ENCODE results near the gene TWIST2.

TWIST2 gene

DNA sequence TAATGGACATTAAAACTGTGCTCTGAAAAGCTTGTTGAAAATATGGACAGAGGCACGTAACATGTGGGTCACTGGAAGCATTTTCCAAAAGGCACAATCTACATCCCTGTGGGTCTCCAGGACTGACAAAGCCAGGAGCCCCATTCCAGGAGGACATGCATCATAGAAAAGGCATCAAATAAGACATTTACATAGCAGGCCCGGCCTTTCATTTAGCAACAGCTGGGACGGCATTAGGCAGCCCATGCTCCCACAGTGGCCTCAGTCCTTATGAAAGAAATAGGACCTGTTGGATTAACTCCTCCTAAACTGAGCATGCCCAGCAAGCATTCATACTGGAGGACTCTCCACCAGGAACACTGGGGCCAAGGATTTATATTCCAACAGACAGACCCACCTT, 72.2 kb downstream of the TWIST2 start:
- TF ChIP-seq, protein P1, sequence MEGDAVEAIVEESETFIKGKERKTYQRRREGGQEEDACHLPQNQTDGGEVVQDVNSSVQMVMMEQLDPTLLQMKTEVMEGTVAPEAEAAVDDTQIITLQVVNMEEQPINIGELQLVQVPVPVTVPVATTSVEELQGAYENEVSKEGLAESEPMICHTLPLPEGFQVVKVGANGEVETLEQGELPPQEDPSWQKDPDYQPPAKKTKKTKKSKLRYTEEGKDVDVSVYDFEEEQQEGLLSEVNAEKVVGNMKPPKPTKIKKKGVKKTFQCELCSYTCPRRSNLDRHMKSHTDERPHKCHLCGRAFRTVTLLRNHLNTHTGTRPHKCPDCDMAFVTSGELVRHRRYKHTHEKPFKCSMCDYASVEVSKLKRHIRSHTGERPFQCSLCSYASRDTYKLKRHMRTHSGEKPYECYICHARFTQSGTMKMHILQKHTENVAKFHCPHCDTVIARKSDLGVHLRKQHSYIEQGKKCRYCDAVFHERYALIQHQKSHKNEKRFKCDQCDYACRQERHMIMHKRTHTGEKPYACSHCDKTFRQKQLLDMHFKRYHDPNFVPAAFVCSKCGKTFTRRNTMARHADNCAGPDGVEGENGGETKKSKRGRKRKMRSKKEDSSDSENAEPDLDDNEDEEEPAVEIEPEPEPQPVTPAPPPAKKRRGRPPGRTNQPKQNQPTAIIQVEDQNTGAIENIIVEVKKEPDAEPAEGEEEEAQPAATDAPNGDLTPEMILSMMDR (IDR thresholded peaks at IDR 0.05; ENCODE audit: extremely low read depth, insufficient read depth, missing control alignments) = no peak
- DNase-seq (ENCODE audit: low spot score) = no peak
- in situ Hi-C loops (cut with MboI; ENCODE audit: low pct_unique_long_range_greater_than_20kb, low sequenced_read_pairs, unreplicated experiment) = no loop called here

DNA sequence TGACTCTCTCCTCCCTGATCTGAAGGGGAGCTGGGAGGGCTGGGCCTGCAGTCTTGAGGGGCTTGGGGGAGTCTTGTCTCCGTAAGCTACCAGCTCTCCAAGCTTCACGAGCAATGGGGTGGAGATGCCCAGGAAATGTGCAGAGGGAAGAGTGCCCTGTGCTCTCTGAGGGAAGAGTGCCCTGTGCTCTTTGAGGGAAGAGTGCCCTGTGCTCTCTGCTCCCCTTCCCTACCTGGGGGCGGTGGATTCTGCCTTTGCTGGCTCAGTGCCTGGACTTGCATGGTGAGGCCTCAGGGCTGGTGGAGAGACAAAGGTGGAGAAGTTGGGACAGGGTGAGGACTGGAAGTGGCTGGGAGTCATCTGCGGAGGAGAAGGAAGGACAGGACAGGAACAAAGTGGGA, 72.7 kb downstream of the TWIST2 start:
- no peak for DNase-seq (ENCODE audit: low spot score)
- in situ Hi-C loops (cut with MboI; ENCODE audit: low pct_unique_long_range_greater_than_20kb, low sequenced_read_pairs, unreplicated experiment) = no loop called here
- TF ChIP-seq, protein P1 (IDR thresholded peaks at IDR 0.05; ENCODE audit: extremely low read depth, insufficient read depth, missing control alignments) = no peak

DNA sequence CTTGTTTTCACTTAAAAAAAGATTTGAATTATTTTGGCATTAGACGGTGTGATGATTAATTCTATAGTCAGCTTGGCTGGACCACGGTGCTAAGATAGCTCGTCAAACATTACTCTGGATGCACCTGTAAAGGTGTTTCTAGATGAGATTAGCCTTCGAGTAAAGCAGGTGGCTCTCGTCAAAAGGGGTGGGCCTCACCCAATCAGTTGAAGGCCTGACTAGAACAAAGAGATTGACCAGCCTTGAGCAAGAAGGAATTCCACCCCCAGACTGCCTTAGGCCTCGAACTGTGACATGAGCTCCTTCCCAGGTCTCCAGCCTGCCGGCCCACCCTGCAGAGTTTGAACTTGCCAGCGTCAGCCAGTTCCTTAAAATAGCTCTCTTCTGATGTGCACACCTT, 73.4 kb downstream of the TWIST2 start:
- TF ChIP-seq, protein P1 (IDR thresholded peaks at IDR 0.05; ENCODE audit: extremely low read depth, insufficient read depth, missing control alignments) = no peak
- in situ Hi-C loops (cut with MboI; ENCODE audit: low pct_unique_long_range_greater_than_20kb, low sequenced_read_pairs, unreplicated experiment) = no loop called here
- DNase-seq (ENCODE audit: low spot score) = no peak

DNA sequence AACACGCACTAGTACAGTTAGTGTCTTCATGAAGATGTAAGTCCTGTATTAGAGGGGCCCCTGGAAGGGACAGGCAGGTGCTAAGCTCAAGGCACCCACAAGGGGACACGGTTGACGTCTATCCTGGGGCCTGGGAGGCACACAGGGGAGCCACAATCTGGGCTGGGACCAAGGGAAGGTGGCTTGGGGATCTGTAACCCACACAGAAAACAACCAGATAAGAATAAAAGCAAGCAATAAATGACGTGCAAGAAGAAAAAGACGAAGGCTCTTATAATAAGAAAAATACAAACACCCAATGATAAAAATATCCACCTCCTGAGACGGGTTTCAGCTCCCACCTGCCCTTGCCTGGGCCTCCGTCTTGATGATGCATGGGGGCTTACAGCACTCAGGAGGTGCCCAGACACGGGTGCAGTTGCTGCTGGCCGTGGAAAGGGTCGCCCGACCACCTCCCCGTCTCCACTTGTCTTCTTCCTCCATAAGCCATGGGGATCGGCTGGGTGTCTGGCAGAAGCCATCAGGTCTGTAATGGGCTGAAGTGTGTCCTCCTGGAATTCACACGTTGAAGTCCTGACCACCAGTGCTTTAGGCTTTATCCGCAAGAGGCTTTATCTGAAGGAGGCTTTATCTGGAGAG, 73.9 kb downstream of the TWIST2 start:
- TF ChIP-seq, protein P1 (IDR thresholded peaks at IDR 0.05; ENCODE audit: extremely low read depth, insufficient read depth, missing control alignments) = no peak
- DNase-seq (ENCODE audit: low spot score) = no peak
- in situ Hi-C loops (cut with MboI; ENCODE audit: low pct_unique_long_range_greater_than_20kb, low sequenced_read_pairs, unreplicated experiment) = no loop called here

DNA sequence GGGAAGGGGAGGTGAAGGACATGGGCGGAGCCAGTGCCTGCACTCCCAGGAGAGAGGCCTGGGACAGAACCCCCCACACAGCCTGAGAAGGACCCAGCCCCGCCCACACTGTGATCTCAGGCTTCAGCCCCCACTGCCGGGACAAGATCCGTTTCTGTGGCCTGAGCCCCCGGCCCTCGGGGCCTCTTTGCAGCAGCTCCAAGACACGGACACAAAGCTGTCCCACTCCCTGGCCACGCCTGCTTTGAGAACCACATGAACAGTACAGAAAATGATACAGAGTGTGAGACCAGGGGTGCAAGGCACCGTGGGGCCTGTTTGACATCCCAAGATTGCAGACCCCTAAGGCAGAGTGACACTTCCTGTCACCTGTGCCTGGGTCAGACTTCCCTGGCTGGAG, 74.5 kb downstream of the TWIST2 start:
- TF ChIP-seq, protein P1 (IDR thresholded peaks at IDR 0.05; ENCODE audit: extremely low read depth, insufficient read depth, missing control alignments) = no peak
- no peak for DNase-seq (ENCODE audit: low spot score)
- in situ Hi-C loops (cut with MboI; ENCODE audit: low pct_unique_long_range_greater_than_20kb, low sequenced_read_pairs, unreplicated experiment) = no loop called here

DNA sequence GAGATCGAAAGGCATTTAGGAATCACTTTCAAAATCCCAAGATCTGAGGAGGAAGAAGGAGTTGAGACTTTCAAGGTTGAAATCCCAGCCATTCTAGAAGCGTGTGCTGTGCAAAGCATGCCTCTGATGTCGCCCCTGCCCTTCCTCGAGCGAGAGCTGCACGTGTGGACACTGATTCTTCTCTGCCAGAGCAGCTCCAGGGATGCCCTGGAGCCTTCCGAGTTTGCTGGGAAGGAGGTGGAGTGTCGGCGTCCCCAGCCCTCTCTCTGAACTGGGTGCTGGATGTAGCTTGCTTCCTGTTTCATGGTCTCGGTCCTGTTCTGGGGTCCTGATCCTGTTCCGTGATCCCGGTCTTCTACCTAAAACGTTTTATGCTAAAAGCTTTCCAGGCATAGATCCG, 76.1 kb downstream of the TWIST2 start:
- in situ Hi-C loops (cut with MboI; ENCODE audit: low pct_unique_long_range_greater_than_20kb, low sequenced_read_pairs, unreplicated experiment) = no loop called here
- DNase-seq (ENCODE audit: low spot score) = no peak
- TF ChIP-seq, protein P1 (IDR thresholded peaks at IDR 0.05; ENCODE audit: extremely low read depth, insufficient read depth, missing control alignments) = no peak
